Measurements from ENCODE around the gene PLD6.

The PLD6 gene

GRCh38 chr17:17154981-17155380, 51.2 kb downstream of the PLD6 start:
- no peak for DNase-seq (ENCODE audit: low read depth)

- DNase-seq (ENCODE audit: low read depth) = no peak
Measured at GRCh38 chr17:17154556-17154955, 51.6 kb downstream of the PLD6 start.

- DNase-seq (ENCODE audit: low read depth) = no peak
Measured at GRCh38 chr17:17153709-17154108, 52.4 kb downstream of the PLD6 start.

- no peak for DNase-seq (ENCODE audit: low read depth)
Measured at GRCh38 chr17:17153071-17153470, 53.1 kb downstream of the PLD6 start.

GRCh38 chr17:17152385-17152784, 53.7 kb downstream of the PLD6 start:
- no peak for DNase-seq (ENCODE audit: low read depth)

GRCh38 chr17:17151962-17152361, 54.2 kb downstream of the PLD6 start:
- peak; percentile 28 for DNase-seq (ENCODE audit: low read depth)

GRCh38 chr17:17151541-17151940, 54.6 kb downstream of the PLD6 start:
- no peak for DNase-seq (ENCODE audit: low read depth)

GRCh38 chr17:17151055-17151454, 55.1 kb downstream of the PLD6 start:
- DNase-seq (ENCODE audit: low read depth) = no peak
